ENCODE results near the gene CORO7. TPM values are rescaled to one million over a fixed set of nuclear protein-coding genes. Genes with fewer than 3 reads are reported as not detected.

The CORO7 gene
- total and polyA plus RNA-seq, 7 donors, result 3.4 to 7.9 (median 5.8) TPM

DNA sequence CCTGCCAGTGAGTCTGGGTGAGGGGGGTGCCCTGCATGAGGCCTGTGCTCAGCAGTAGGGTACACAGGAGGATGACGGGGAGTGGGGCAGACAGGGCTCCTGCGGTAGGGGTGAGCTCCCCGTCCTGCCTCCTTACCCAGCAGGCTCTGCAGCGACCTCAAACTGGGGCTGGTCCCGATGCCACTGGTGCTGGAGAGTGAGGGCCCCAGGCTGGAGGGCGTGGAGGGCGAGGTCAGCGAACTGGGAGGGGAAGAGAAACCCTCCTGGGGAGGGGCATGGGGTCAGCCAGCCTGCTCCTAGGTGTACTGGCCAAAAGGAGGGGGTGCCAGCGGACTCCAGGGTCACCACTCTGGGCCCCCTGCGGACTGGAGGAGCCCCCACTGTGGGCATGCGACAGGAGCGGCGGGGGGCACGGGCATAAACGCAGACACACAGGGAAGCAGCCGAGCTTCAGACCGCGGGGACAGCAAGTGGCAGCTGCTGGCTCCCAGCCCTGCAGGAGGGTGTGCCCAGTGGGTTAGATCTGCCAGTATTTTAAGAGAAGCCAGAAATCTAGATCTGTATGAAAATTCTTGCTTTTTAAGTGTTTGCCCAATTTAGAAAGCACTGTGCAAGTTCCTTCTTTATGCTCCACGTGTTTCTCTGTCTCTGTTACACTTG, 53.8 kb downstream of the CORO7 start:
- 66 to 81% (median 69%) methylated on average over 18 to 19 of the region's 19 CpGs for WGBS, 3 donors
- Histone ChIP-seq H3K27me3 (ENCODE audit: insufficient read depth in 3 of 3, low read length in 2 of 3) (no peaks in the 10 kb centered on the region), H3K4me1 (no peaks in the 10 kb centered on the region), H3K4me3 (no peak overlapping the region), H3K27ac (no peak overlapping the region), H3K36me3 (ENCODE audit: insufficient read depth in 1 of 2, low read depth in 1 of 2) (peaks cover 0 to 33% of the 10 kb centered on the region in 2 donors), H3K9me3 (no peaks in the 10 kb centered on the region)
- no peak for TF ChIP-seq CTCF (IDR thresholded peaks at IDR 0.05)
- DNase-seq (no peak), ATAC-seq (no peak)
- intact Hi-C loops (cut with DNase I), result no loop called here

- DNase-seq, result no peak
- TF ChIP-seq CTCF (IDR thresholded peaks at IDR 0.05), result no peak
- intact Hi-C loops (cut with DNase I), result no loop called here
- Histone ChIP-seq H3K27me3 (ENCODE audit: insufficient read depth in 3 of 3, low read length in 2 of 3) (no peaks in the 10 kb centered on the region), H3K4me1 (no peaks in the 10 kb centered on the region), H3K9me3 (no peaks in the 10 kb centered on the region), H3K27ac (no peak overlapping the region), H3K36me3 (ENCODE audit: insufficient read depth in 1 of 2, low read depth in 1 of 2) (peaks cover 0 to 33% of the 10 kb centered on the region in 2 donors), H3K4me3 (no peak overlapping the region)
- no peak for ATAC-seq
- 90 to 92% (median 90%) methylated on average over 12 of the region's 12 CpGs for WGBS, 3 donors
These were observed 54.5 kb downstream of the CORO7 start for GRCh38 chr16:4361944-4362311.

DNA sequence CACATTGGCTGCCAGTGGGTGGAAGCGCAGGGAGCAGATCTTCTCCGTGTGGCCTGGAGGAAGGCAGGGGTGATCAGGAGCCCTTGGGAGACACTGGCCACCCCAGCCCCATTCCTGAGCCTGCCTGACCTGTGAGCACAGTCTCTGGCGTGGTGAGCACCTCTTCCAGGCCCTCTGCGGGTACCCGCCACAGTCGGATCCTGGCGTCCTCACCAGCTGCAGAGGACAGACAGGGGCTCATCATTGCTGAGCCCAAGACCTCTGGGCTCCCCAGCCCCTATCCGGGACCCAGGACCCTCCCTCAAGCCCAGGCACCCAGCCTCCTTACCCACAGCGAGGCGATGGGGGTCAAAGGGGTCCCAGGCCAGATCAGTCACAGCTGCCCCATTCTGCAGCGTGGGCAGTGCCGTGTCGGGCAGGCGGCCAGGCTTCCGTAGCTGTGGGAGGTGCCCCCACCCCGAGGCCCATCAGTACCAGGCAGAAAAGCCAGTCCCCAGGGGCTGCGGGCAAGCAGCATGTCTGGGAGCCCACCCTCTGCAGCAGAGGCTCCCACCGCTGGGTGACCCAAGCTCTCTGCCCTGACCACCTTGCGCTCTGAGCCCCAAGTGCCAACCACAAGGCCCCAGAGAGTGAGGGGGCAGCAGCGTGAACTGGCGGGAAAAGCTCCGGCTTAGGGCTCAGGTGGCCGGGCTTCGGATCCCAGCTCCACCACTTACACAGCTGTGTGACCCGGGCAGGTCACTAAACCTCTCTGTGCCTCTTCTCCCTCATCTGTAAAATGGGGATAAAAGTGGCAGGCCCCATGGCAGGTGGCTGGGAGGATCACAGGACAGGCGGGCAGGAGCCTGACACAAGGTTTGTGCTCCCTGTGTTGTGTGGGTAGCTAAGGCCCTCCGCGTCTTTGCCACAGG, 55.1 kb downstream of the CORO7 start:
- Histone ChIP-seq H3K4me3 (no peak overlapping the region), H3K27me3 (ENCODE audit: insufficient read depth in 3 of 3, low read length in 2 of 3) (no peaks in the 10 kb centered on the region), H3K27ac (no peak overlapping the region), H3K4me1 (no peaks in the 10 kb centered on the region), H3K36me3 (ENCODE audit: insufficient read depth in 1 of 2, low read depth in 1 of 2) (peaks cover 0 to 33% of the 10 kb centered on the region in 2 donors), H3K9me3 (no peaks in the 10 kb centered on the region)
- no peak for TF ChIP-seq CTCF (IDR thresholded peaks at IDR 0.05)
- intact Hi-C loops (cut with DNase I), result no loop called here
- ATAC-seq, result no peak
- WGBS, 3 donors, result 92 to 96% (median 95%) methylated on average over 25 to 28 of the region's 28 CpGs
- no peak for DNase-seq

DNA sequence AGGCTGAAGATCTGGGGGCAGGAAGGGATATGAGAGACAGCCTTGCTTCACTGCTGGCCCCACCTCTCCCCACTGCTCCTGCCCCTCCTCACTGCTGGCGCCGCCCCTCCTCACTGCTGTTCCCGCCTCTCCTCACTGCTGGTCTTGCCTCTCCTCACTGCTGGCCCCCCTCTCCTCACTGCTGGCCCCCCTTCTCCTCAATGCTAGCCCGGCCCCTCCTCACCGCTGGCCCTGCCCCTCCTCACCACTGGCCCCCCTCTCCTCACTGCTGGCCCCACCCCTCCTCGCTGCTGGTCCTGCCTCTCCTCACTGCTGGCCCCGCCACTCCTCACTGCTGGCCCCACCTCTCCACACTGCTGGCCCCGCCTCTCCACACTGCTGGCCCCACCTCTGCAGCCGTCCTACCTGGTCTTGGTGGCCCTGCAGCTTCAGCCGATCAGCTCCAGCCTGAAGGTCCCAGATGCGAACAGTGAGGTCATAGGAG, 55.8 kb downstream of the CORO7 start:
- Histone ChIP-seq H3K4me1 (no peaks in the 10 kb centered on the region), H3K27me3 (ENCODE audit: insufficient read depth in 3 of 3, low read length in 2 of 3) (no peaks in the 10 kb centered on the region), H3K36me3 (ENCODE audit: insufficient read depth in 1 of 2, low read depth in 1 of 2) (peaks cover 0 to 33% of the 10 kb centered on the region in 2 donors), H3K4me3 (no peak overlapping the region), H3K9me3 (no peaks in the 10 kb centered on the region), H3K27ac (no peak overlapping the region)
- no peak for ATAC-seq
- TF ChIP-seq CTCF (IDR thresholded peaks at IDR 0.05), result no peak
- WGBS, 3 donors, result 93 to 94% (median 94%) methylated on average over 6 to 10 of the region's 11 CpGs
- intact Hi-C loops (cut with DNase I), result no loop called here
- no peak for DNase-seq

Measured in psoas muscle (tissue), 8 donors.